ENCODE measurements around the gene GALNT18.

- TF ChIP-seq CTCF (IDR thresholded peaks at IDR 0.05; ENCODE audit: insufficient read depth, low read length) (no peak), POLR2AphosphoS5 (IDR thresholded peaks at IDR 0.05; ENCODE audit: low read depth) (no peak), REST (IDR thresholded peaks at IDR 0.05; ENCODE audit: insufficient replicate concordance, low read depth) (no peak), GABPA (IDR thresholded peaks at IDR 0.05; ENCODE audit: low read depth) (no peak), SPI1 (IDR thresholded peaks at IDR 0.05; ENCODE audit: borderline replicate concordance, low read depth) (no peak)
Observed at GRCh38 chr11:11558396-11558795, 63.4 kb downstream of the GALNT18 start.
